A549 (cell line): ENCODE data around the gene GMPR2.

Experiments
- CTCF ChIP-seq: fragments of >200 bp; sonication (Bioruptor Twin); formaldehyde crosslinking; IDR thresholded peaks from 3 replicates; pipeline ENCODE4 v1.5.1; 2016
- E2F6 ChIP-seq: IDR thresholded peaks from 2 replicates; pipeline ENCODE4 v1.6.1; 2012; ENCODE audit warnings: low read depth, borderline replicate concordance
- HDAC2 ChIP-seq: fragments of 200-600 bp; sonication (generic); IDR thresholded peaks from 2 replicates; pipeline ENCODE4 v1.6.1; 2016
- KDM1A ChIP-seq: fragments of 200-600 bp; sonication (generic); IDR thresholded peaks from 2 replicates; pipeline ENCODE4 v1.6.1; 2016; ENCODE audit warnings: low read depth, mild to moderate bottlenecking
- POLR2A ChIP-seq: IDR thresholded peaks from 2 replicates; pipeline ENCODE4 v1.6.1; 2012; ENCODE audit warnings: mild to moderate bottlenecking, low read length
- SMC3 ChIP-seq: fragments of >200 bp; sonication (Bioruptor Twin); formaldehyde crosslinking; IDR thresholded peaks from 3 replicates; pipeline ENCODE4 v1.6.1; 2018; ENCODE audit warnings: inconsistent platforms

- TF ChIP-seq CTCF (no peak), SMC3 (no peak), E2F6 (no peak), KDM1A (no peak), HDAC2 (no peak), POLR2A (no peak)
Measured at GRCh38 chr14:24186831-24187538, 45.7 kb upstream of the GMPR2 start.
